Activated naive CD8-positive, alpha-beta T cell treated with anti-CD3 and anti-CD28 coated beads, Interleukin-2, amount 50 U/mL, for 16 hours (primary cell): ENCODE measurements around the gene ADGRL1.

ENCODE experiments used
- DNase-seq: peaks from one replicate; pipeline ENCODE4 v3.0.0-alpha.2; 2020; ENCODE audit warnings: low read depth, low spot score

Gene ADGRL1

GRCh38 chr19:14139944-14140343 is 66.0 kb downstream of the ADGRL1 start:
- DNase-seq: no peak

GRCh38 chr19:14138576-14139265 is 67.2 kb downstream of the ADGRL1 start:
- DNase-seq: no peak

- peak; percentile 94 for DNase-seq
Measured at GRCh38 chr19:14136509-14137281, 69.3 kb downstream of the ADGRL1 start, which contains the start of gene ASF1B. Gene ASF1B (minus strand): TSS chr19:14136589. CDS start chr19:14136456, 133 bp downstream.

- no peak for DNase-seq
Measured at GRCh38 chr19:14135985-14136508, 69.9 kb downstream of the ADGRL1 start.

DNA sequence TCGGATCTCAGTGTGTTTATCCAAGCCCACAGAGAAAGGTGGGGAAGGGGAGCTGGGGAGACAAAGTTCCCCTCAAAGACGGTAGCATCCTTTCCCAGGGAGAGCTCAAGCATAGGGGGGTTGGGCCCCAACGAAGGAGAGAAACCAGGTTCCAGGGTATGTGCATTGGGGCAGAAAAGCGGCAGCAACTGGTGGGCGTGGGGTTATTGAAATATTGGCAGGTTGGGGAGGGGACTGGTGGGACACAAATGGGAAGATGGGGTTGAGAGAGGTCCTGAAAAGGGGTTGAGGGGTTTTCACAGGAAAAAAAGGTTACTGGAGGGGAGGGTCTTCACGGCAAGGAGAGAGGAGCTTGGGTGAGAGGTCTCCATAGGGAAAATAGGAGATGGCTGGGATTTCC is 70.6 kb downstream of the ADGRL1 start:
- DNase-seq: no peak

GRCh38 chr19:14127929-14128509 is 78.0 kb downstream of the ADGRL1 start:
- no peak for DNase-seq

DNA sequence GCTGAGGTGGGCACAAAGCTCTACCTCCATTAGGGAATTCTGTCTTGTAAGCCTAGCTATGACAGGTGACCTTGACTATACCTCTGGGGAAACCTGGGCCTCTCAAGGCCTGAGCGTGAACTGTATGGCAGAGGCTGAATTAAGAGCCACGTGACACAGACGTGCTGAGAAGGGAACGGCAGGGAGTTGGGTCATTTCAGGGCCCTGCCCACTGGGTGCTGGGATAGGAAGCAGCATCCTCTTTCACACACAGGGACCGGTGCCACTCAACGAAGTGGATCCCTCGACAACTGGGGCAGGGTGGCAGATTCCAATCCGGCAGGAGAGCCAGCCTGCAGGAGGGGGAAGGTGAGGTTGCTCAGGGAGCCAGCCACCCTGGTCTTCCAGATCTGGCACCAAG is 78.8 kb downstream of the ADGRL1 start:
- DNase-seq: no peak

DNA sequence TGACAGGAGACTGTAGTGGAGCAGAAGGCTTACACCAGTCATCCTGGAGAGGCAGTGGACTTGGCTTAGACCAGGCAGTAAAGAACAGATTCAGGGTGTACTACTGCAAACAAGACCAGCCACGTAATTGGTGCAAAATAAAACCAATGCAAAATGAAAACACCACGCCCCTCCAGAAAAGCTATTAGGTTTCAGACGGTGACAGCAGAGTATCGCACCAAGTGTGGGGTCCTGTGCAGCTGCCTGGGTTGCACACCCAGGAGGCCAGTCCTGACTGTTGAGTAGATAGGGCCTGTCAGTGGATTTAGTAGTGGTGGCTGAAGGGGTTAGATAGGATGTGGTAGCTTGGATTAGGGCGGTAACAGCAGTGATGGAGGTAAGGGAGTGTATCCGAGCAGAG is 83.0 kb downstream of the ADGRL1 start:
- no peak for DNase-seq

DNA sequence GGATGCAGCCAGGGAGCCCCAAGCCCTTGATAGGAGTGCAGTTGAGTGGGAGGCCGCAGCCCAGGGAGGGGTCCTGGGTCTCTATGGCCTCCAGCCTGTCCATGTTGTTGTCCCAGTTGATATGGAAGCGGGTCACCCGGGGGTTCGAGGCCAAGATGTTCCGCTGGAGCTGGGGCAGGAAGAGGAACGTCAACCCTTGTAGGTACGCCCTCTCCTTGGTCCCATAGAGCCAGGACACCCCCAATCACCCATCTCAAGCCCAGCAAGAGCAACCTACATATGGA is 85.5 kb downstream of the ADGRL1 start:
- DNase-seq: no peak

DNA sequence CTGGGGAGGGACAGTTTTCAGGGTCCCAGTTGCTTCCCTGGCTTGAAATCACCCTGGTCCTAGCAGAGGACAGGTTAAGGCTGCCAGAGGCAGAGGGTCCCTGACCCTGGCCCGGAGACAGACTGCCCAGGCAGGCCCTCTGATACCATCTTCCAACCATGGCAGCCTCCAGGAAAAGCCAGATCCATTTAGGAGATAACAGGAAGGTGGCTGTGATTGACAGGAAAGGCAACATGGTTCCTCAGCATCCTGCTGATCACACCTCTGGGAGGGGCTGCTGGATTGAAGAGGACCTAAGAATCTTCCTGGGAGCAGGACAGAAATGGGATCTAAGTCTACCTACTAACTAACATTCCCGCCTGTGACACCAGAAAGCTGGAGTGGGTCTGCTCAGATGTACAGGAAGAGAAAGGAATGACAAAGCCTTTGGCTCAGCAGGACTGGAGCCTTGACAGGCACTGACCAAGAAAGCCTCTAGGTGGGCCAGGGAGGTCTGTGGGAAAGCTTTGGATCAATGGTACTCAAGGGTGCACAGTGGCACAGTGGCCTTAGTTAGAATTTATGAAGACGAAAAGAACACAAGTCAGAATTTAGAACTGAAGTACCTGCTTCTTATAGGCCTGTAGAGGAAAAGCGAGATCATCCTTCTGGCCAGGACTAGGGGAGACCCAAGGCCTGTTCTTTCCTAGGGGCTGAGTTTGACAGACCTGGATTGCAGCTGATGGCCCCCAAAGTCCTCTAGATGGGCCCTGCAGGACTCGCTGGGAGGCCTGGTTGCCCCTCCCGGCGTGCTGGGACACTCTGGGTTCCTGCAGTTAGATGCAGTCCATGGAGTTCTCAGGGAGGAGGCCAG is 86.1 kb downstream of the ADGRL1 start:
- DNase-seq: no peak

DNA sequence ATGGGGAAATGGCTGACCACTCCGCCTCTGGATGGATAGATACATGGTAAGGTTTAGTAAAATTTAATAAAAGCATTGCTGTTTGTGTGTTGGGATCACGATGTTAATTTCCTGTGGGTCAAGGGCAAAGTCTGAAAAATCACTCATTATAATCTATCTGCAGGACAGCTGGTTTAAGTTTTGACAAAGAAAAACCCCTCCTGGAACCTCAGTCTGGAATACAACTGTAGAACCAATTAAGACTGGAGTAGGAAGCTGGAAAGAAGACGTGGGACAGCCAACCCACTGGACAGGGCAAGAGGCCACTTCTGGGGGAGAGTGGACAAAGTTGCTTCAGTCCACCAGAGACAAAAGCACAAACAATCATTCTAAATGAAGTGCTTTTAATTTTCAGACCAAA is 86.8 kb downstream of the ADGRL1 start:
- DNase-seq: no peak

DNA sequence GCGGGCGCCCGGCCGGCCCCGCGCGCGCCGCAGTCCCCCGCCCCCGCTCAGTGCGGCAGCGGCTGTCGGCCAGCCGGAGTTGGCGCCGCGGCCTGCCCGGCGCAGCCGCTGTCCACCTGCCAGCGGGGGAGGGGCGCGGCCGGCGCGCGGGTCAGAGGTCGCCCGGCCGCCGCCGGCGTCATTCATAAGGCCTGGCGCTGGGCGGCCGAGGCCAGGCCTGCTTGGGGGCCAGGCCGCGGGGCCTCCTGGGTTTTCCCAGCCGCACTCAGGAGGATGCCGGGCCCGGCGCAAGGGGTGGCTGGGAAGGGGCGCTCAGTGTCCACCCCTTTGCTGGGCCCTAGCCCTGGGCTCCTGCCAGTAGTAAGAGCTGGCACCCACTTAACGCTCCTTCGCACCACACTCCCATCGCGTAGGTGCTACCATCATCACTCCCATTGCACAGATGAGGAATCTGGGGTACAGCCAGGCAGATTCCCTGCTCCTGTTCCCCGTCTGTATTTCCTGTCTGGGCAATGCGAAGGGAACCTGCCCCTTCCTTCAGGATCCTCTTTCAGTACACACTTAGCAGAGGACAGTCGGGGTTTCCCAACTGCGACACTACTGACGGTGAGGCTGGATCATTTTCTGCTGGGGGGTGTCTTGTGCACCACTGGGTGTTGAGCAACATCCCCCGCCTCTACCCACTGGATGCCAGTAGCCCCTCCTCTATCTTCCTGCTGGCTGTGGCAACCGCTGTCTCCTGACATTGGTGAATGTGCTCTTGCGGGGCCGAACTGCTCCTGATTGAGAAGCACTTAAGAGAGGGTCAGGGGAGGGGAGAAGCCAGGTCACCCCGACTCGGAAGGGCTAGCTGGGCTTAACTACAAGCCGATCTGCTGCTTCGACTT is 87.6 kb downstream of the ADGRL1 start:
- DNase-seq: no peak

DNA sequence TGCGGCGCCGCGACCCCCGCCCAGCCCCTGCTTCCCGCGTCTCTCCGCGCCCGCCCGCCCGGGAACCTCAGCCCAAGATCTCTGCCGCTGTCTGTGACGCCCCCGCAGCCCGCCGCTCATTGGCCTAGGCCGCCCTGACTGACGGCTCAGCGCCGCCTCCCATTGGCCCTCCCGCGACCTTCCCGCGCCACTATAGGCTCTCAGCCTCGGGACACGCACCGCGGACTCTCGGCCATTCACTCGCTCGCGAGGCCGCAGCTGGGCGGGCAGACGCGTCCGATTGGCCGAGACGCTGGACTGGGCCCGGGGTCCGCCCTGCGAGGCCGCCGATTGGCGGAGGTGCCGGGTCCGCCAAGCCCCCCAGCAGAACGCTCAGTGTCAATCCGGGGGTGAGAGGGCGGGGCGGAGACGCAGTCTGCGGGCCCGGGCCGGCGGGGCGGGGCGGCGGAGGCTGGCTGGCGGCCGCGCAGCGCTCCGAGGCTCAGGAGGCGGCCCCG is 88.3 kb downstream of the ADGRL1 start, which contains the start of gene PRKACA:
Gene PRKACA, minus strand, starts transcription at position 95 of the 497 bp plus-strand sequence. CDS start 215 bp downstream, outside the sequence.
- peak; percentile 95 for DNase-seq

DNA sequence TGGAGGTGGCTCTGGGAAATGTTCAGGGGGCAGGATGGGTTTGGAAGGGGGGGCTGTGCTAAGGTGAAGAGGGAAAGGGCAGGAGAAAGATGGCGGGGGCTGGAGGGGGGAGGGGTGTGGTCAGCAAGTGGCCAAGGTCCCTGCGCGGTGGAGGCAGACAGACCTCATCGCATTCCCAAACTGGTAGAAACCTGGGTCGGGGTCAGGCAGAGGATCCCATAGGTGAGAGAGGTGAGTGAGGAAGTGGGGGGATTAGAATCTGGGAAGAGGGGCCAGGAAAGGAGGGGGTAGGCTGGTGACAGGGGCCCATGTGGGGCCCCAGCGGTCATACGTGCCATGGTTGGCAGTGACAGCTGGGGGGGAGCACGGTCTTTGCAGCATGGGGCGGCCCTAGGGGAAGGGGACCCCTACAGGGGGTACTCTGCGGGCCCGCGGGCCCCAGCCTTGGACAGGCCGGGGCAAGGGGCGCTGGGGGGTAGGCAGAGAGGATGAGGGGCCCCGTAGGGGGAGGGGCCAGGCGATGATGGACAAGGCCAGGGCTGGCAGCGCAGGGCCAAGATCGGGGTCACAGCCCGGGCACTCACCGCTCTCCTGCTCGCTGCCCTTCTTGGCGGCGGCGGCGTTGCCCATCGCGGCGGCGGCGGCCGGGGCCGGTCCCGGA is 88.9 kb downstream of the ADGRL1 start:
- no peak for DNase-seq

DNA sequence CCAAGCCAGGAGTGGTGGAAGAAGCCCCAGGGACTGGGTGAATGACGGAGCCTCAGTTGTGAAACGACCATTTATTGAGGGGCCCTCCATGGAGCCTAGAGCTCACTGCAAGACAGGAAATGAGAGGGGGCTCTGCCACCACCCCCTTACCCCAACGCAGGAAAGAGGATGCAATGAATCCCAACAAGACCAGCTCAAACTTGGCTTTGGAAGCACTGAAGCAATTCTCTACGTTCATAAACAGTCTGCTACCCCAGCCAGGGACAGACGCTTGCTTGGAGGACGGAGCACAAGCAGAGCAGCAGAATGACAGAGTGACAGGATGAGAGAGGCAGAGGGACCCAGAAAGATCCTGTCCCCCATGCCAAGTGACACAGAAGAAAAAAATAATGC is 89.4 kb downstream of the ADGRL1 start:
- no peak for DNase-seq

GRCh38 chr19:14115756-14116155 is 90.2 kb downstream of the ADGRL1 start:
- no peak for DNase-seq

- DNase-seq: peak; percentile 25
Measured at GRCh38 chr19:14114854-14115253, 91.1 kb downstream of the ADGRL1 start.

DNA sequence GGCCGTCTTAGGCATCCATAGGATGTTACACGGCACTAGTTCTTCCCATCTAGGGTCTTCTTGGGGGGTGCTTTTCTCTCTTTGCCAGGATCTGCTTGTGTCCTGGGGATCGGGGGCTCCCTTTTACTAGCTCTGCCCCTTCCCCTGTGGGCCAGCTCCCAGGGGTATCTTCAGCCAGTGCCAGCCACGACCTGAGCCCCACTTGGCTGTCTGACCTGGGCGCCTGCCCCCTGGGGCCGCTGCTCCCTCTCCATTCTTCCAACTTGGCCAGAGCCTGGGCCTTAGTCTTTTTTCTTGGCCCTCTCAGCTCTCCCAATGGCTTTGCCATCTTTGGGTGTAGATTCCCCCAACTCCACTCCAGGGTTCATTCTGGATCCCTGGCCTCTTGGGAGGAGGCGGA is 91.5 kb downstream of the ADGRL1 start:
- no peak for DNase-seq

GRCh38 chr19:14113762-14114414 is 92.1 kb downstream of the ADGRL1 start:
- DNase-seq: no peak
